ENCODE measurements around the gene IL1RAP.

DNA sequence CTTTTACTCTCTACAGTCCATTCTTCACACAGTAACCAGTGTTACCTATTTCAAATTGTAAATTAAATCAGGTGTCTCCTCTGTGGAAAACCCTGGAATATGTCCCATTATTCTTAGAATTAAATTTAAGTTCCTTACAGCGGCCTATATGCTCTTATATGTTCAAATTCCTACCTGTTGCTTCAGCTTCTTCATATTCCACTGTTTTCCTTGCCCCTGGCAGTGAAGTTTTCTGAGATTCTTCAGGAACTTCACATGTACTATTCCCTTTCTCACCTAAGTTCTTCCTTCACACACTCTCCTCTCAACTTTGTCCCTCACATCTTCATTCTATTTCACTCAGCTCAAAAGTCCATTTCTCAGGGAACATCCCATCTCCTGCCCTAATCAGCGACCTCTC lies 68.8 kb downstream of the IL1RAP start:
- TF ChIP-seq, protein P1, sequence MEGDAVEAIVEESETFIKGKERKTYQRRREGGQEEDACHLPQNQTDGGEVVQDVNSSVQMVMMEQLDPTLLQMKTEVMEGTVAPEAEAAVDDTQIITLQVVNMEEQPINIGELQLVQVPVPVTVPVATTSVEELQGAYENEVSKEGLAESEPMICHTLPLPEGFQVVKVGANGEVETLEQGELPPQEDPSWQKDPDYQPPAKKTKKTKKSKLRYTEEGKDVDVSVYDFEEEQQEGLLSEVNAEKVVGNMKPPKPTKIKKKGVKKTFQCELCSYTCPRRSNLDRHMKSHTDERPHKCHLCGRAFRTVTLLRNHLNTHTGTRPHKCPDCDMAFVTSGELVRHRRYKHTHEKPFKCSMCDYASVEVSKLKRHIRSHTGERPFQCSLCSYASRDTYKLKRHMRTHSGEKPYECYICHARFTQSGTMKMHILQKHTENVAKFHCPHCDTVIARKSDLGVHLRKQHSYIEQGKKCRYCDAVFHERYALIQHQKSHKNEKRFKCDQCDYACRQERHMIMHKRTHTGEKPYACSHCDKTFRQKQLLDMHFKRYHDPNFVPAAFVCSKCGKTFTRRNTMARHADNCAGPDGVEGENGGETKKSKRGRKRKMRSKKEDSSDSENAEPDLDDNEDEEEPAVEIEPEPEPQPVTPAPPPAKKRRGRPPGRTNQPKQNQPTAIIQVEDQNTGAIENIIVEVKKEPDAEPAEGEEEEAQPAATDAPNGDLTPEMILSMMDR (IDR thresholded peaks at IDR 0.05; ENCODE audit: insufficient read depth, low read length) = no peak
- TF ChIP-seq POLR2AphosphoS5 (IDR thresholded peaks at IDR 0.05; ENCODE audit: low read depth) = no peak
